GM12865 (cell line): Measurements from ENCODE around the gene ZNF865.

Experiments
- DNase-seq: peaks from one replicate; pipeline ENCODE4 v3.0.0; 2010; ENCODE audit warnings: low read depth
- H3K4me3 ChIP-seq: 2 replicates; pipeline ENCODE4 v1.5.1; 2011; ENCODE audit warnings: mild to moderate bottlenecking, low read depth, low read length, control low read depth
- TF ChIP-seq, protein P1 (sequence below): IDR thresholded peaks from 2 replicates; pipeline ENCODE4 v1.5.1; 2011; ENCODE audit warnings: low read length, control low read depth, low read depth, inconsistent platforms; ENCODE audit not compliant: insufficient read depth; ENCODE audit errors: missing control alignments

ZNF865 gene

DNA sequence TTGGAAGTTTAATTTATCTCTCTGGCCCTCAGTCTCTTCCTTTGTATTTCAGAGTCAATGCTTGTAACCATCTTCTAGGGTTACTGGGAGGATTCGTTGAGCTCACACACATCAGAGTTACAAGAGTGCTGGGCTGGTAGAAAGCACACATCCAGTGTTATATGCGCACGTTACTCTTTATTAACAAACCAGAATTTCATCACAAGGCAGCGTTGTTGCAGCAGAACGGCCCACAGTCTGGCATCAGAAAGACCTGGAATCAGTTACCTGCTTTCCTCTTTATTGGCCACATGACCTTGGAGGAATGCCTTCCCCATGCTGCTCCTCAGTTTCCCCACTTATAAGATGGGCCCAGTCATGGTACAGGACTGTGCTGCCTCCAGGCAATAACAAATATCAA is 3.9 kb downstream of the ZNF865 start:
- TF ChIP-seq, protein P1, sequence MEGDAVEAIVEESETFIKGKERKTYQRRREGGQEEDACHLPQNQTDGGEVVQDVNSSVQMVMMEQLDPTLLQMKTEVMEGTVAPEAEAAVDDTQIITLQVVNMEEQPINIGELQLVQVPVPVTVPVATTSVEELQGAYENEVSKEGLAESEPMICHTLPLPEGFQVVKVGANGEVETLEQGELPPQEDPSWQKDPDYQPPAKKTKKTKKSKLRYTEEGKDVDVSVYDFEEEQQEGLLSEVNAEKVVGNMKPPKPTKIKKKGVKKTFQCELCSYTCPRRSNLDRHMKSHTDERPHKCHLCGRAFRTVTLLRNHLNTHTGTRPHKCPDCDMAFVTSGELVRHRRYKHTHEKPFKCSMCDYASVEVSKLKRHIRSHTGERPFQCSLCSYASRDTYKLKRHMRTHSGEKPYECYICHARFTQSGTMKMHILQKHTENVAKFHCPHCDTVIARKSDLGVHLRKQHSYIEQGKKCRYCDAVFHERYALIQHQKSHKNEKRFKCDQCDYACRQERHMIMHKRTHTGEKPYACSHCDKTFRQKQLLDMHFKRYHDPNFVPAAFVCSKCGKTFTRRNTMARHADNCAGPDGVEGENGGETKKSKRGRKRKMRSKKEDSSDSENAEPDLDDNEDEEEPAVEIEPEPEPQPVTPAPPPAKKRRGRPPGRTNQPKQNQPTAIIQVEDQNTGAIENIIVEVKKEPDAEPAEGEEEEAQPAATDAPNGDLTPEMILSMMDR, result no peak
- DNase-seq, result no peak
- no peak overlapping the region for H3K4me3 ChIP-seq

DNA sequence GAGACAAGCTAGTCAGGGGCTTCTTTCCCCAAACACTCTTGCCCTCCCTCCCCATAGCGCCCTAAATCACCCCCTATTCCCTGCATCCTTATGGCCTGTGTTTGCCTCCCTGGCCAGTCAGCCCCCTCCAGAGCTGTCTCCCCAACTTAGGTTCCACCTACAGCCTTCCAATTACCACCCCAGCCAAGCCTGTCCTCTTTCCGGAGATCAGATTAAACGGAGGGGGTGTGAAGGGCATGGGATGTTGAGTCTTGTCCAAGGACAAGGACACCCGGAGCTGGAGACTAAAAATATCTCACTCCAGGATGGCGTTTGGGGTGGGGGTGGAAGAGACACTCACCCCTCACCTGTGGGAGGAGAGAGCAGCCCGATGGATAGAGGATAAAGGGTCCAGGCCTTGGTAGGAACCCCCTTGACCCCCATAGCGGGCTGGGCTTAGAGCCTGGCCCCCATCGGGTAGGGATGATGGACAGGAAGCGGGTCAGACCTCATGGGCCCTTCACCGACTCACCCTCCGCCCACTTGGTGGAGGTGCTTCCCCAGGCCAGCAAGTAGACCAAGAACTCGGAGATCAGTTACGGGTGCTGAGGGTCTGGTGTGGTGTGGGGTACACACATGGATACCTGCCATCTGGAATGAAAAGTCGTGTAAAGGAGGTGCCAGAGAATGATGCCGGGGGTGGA is 6.0 kb downstream of the ZNF865 start:
- no peak for DNase-seq
- TF ChIP-seq, protein P1, result no peak
- no peak overlapping the region for H3K4me3 ChIP-seq

DNA sequence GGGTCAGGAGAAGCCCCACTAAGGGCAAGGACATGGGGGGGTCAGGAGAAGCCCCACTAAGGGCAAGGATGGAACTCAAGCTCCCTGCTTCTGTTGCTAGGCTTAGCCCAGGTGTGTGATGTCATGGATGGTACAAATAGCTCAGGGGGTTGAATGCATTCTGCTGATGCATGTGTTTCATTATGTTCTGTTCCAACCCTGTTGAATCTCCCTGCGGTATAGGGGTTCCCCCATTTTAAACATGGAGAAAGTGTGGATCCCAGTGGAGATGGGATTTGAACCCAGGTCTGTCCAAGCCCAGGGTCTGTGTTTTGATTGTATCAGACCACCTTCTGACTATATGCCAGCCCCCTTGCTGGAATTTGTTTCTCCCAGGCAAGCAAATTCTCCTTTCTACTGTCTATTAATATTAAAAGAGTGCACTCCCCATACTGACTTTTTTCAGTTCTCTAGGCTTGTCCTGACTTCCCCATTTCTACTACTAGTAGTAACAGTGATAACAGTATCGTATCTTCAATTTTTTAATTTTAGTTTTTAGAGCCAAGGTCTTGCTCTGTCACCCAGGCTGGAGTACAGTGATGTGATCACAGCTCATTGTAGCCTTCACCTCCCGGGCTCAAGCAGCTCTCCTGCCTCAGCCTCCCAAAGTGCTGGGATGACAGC is 6.7 kb downstream of the ZNF865 start:
- no peak for DNase-seq

DNA sequence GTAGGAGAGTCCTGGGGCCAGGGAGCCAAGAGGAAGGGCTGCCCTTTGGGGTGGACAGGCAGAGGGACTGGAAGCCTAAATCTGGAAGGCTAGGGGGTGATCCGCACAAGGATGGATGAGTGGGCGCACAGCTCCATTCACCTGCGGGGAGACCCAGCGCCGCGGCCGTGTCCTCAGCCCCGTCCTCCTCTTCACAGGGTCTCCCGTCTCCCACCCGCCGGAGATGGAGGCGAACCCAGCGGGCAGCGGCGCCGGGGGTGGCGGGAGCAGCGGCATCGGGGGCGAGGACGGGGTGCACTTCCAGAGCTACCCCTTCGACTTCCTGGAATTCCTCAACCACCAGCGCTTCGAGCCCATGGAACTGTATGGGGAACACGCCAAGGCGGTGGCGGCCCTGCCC is 7.9 kb downstream of the ZNF865 start:
- DNase-seq, result no peak
- TF ChIP-seq, protein P1, result no peak

More for the DNA sequence above, 6.7 kb downstream of the ZNF865 start:
- H3K4me3 ChIP-seq, result no peak overlapping the region
- TF ChIP-seq, protein P1, result no peak

DNA sequence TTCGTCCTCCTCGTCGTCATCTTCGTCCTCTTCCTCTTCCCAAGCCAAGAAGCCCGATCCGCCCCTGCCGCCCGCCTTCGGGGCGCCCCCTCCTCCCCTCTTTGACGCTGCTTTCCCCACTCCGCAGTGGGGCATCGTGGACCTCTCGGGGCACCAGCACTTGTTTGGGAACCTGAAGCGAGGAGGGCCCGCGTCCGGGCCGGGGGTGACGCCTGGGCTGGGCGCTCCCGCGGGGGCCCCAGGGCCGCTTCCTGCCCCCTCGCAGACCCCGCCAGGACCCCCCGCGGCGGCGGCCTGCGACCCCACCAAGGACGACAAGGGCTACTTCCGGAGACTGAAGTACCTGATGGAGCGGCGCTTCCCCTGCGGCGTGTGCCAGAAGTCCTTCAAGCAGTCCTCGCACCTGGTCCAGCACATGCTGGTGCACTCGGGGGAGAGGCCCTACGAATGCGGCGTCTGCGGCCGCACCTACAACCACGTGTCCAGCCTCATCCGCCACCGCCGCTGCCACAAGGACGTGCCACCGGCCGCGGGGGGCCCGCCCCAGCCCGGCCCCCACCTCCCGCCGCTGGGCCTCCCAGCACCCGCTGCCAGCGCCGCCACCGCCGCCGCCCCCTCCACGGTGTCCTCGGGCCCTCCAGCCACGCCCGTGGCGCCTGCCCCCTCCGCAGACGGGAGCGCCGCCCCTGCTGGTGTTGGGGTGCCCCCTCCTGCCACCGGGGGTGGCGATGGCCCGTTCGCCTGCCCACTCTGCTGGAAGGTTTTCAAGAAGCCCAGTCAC is 8.7 kb downstream of the ZNF865 start:
- DNase-seq, result no peak
- H3K4me3 ChIP-seq, result no peak overlapping the region
- TF ChIP-seq, protein P1, result no peak

More for the DNA sequence above, 7.9 kb downstream of the ZNF865 start:
- no peak overlapping the region for H3K4me3 ChIP-seq

DNA sequence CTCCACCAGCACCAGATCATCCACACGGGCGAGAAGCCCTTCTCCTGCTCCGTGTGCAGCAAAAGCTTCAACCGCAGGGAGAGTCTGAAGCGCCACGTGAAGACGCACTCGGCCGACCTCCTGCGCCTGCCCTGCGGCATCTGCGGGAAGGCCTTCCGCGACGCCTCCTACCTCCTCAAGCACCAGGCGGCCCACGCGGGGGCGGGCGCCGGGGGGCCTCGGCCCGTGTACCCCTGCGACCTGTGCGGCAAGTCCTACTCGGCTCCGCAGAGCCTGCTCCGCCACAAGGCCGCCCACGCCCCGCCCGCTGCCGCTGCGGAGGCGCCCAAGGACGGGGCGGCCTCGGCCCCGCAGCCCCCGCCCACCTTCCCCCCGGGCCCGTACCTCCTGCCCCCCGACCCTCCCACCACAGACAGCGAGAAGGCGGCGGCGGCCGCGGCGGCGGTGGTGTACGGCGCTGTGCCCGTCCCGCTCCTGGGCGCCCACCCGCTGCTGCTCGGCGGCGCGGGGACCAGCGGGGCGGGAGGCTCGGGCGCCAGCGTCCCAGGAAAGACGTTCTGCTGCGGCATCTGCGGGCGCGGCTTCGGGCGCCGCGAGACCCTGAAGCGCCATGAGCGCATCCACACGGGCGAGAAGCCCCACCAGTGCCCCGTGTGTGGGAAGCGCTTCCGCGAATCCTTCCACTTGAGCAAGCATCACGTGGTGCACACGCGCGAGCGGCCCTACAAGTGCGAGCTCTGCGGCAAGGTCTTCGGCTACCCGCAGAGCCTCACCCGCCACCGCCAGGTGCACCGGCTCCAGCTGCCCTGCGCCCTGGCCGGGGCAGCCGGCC is 9.5 kb downstream of the ZNF865 start:
- TF ChIP-seq, protein P1, result no peak
- DNase-seq, result no peak
- H3K4me3 ChIP-seq, result no peak overlapping the region
